ENCODE measurements around the gene RAB11FIP5. TPM values are rescaled to one million over a fixed set of nuclear protein-coding genes. Genes with fewer than 3 reads are reported as not detected.

The RAB11FIP5 gene
- total and polyA plus RNA-seq, 10 of the 15 experiments (the other 5 are each of a cell fraction or from before 2014, with no cell fraction given): 0.03 to 0.20 (median 0.06) TPM; not detected in 6

DNA sequence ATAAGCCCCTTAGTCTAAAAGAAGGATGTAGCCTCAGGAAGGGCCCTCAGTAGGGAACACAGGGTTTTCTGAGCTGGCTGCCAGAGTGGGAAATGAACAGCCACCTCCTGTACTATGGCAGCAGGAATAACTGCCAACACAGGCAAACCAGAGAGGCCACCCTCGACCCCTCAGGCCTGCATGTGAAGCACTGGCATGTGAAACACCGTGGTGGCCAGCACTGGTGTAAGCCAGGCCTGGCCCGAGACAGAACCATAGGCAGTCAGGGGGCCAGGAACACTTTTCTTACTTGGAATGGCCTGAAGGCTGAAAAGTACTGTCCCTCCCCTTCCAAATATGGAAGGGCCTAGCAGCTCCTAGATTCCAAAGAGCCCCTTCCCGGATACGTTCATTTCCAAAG lies 69.5 kb downstream of the RAB11FIP5 start:
- no peaks in the 10 kb centered on the region for H3K27me3 ChIP-seq (replicated peaks in 1 of 2; ENCODE audit: control insufficient read depth in 2 of 2, insufficient read depth in 2 of 2, low read length in 1 of 2)
- no peak overlapping the region for H3K4me3 ChIP-seq
- no TSS peak for BruUV-seq (replicated peaks)
- H3K9ac ChIP-seq (ENCODE audit: control insufficient read depth, insufficient read depth, low read length): no peak overlapping the region
- in situ Hi-C loops (cut with MboI) (no loop called here), intact Hi-C loops (cut with micrococcal nuclease; ENCODE audit: unreplicated experiment) (no loop called here)
- no peaks in the 10 kb centered on the region for H3K36me3 ChIP-seq (ENCODE audit: control insufficient read depth in 2 of 2, insufficient read depth in 2 of 2, low read length in 1 of 2)
- SMC1A ChIA-PET (ENCODE audit: uncharacterized antibody, unreplicated experiment): no interaction called here
- no peaks in the 10 kb centered on the region for H4K20me1 ChIP-seq (ENCODE audit: control insufficient read depth, insufficient read depth)
- CTCF ChIA-PET: interaction anchor here (0.6 kb wide), 1 partner anchor 716 kb away, joined by 3 read pairs; no protein-coding TSS in a partner anchor
- H3K79me2 ChIP-seq (ENCODE audit: control insufficient read depth, insufficient read depth, low read length): no peaks in the 10 kb centered on the region
- POLR2A ChIA-PET: no interaction called here
- no peaks in the 10 kb centered on the region for H3K9me3 ChIP-seq (replicated peaks; ENCODE audit: control insufficient read depth, insufficient read depth, low read length)
- FAIRE-seq: no peak
- no peaks in the 10 kb centered on the region for H3K4me1 ChIP-seq (ENCODE audit: control insufficient read depth, insufficient read depth, low read length)
- DNase-seq (ENCODE audit: low read depth, low spot score): no peak
- no peak overlapping the region for H2AFZ ChIP-seq (ENCODE audit: control insufficient read depth, low read depth, low read length)
- no peak overlapping the region for H3K27ac ChIP-seq (ENCODE audit: control insufficient read depth, insufficient read depth)
- H3K4me2 ChIP-seq (ENCODE audit: control insufficient read depth, insufficient read depth): no peak overlapping the region
- ATAC-seq: no peak
- WGBS (ENCODE audit: insufficient coverage, insufficient replicate concordance, low lambda C conversion rate, missing lambda C conversion rate): 51% methylated on average over 5 of the region's 5 CpGs
- RAD21 ChIA-PET (ENCODE audit: unreplicated experiment): no interaction called here
- TF ChIP-seq JUNB (IDR thresholded peaks at IDR 0.05): no peak
- no peak for TF ChIP-seq CEBPB (IDR thresholded peaks at IDR 0.05; ENCODE audit: borderline replicate concordance in 1 of 2, low read depth in 2 of 2, low read length in 2 of 2)
- no peak for TF ChIP-seq CHD4 (IDR thresholded peaks at IDR 0.05)
- TF ChIP-seq, protein P1, sequence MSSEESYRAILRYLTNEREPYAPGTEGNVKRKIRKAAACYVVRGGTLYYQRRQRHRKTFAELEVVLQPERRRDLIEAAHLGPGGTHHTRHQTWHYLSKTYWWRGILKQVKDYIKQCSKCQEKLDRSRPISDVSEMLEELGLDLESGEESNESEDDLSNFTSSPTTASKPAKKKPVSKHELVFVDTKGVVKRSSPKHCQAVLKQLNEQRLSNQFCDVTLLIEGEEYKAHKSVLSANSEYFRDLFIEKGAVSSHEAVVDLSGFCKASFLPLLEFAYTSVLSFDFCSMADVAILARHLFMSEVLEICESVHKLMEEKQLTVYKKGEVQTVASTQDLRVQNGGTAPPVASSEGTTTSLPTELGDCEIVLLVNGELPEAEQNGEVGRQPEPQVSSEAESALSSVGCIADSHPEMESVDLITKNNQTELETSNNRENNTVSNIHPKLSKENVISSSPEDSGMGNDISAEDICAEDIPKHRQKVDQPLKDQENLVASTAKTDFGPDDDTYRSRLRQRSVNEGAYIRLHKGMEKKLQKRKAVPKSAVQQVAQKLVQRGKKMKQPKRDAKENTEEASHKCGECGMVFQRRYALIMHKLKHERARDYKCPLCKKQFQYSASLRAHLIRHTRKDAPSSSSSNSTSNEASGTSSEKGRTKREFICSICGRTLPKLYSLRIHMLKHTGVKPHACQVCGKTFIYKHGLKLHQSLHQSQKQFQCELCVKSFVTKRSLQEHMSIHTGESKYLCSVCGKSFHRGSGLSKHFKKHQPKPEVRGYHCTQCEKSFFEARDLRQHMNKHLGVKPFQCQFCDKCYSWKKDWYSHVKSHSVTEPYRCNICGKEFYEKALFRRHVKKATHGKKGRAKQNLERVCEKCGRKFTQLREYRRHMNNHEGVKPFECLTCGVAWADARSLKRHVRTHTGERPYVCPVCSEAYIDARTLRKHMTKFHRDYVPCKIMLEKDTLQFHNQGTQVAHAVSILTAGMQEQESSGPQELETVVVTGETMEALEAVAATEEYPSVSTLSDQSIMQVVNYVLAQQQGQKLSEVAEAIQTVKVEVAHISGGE (CRISPR knock-in tag; IDR thresholded peaks at IDR 0.05): no peak
- no peak for TF ChIP-seq CUX1 (IDR thresholded peaks at IDR 0.05; ENCODE audit: insufficient replicate concordance, low read depth, low read length)
- no peak for TF ChIP-seq KLF5 (IDR thresholded peaks at IDR 0.05; ENCODE audit: partially characterized antibody)
- no peak for TF ChIP-seq SIX5 (IDR thresholded peaks at IDR 0.05; ENCODE audit: low read depth, low read length, severe bottlenecking)
- TF ChIP-seq, protein P2, sequence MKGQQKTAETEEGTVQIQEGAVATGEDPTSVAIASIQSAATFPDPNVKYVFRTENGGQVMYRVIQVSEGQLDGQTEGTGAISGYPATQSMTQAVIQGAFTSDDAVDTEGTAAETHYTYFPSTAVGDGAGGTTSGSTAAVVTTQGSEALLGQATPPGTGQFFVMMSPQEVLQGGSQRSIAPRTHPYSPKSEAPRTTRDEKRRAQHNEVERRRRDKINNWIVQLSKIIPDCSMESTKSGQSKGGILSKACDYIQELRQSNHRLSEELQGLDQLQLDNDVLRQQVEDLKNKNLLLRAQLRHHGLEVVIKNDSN (IDR thresholded peaks at IDR 0.05; ENCODE audit: borderline replicate concordance, extremely low read length, insufficient read depth, low read depth, low read length): no peak
- no peak for TF ChIP-seq SKIL (IDR thresholded peaks at IDR 0.05; ENCODE audit: low read depth, poor library complexity, severe bottlenecking)
- no peak for TF ChIP-seq GABPA (IDR thresholded peaks at IDR 0.05; ENCODE audit: low read depth)
- TF ChIP-seq KDM1A (IDR thresholded peaks at IDR 0.05; ENCODE audit: borderline replicate concordance): no peak
- no peak for TF ChIP-seq TARDBP (IDR thresholded peaks at IDR 0.05; ENCODE audit: borderline replicate concordance)
